Hepatocyte (in vitro differentiated cells): ENCODE measurements around the gene ATP6V1D. TPM values are rescaled to one million over a fixed set of nuclear protein-coding genes. Genes with fewer than 3 reads are reported as not detected.

ENCODE experiments used
- DNase-seq: peaks from one replicate; pipeline ENCODE4 v3.0.0-alpha.2; 2016; ENCODE audit warnings: low spot score
- H2AFZ ChIP-seq: fragments of 200-600 bp; sonication (generic); 2 replicates; pipeline ENCODE4 v1.6.0; 2016; ENCODE audit warnings: antibody characterized with exemption, mild to moderate bottlenecking
- H3K27ac ChIP-seq: fragments of 200-600 bp; sonication (generic); 2 replicates; pipeline ENCODE4 v1.5.1; 2016; ENCODE audit warnings: mild to moderate bottlenecking
- H3K27me3 ChIP-seq: fragments of 200-600 bp; sonication (generic); 2 replicates; pipeline ENCODE4 v1.6.1; 2016
- H3K36me3 ChIP-seq: fragments of 200-600 bp; sonication (generic); replicated peaks from 2 replicates; pipeline ENCODE4 v1.5.1; 2016; ENCODE audit warnings: low read depth; ENCODE audit not compliant: insufficient read depth
- H3K4me1 ChIP-seq: fragments of 200-600 bp; sonication (generic); 2 replicates; pipeline ENCODE4 v1.5.1; 2016; ENCODE audit warnings: mild to moderate bottlenecking, moderate library complexity; ENCODE audit not compliant: insufficient read depth
- H3K4me2 ChIP-seq: fragments of 200-600 bp; sonication (generic); 2 replicates; pipeline ENCODE4 v1.6.0; 2016
- H3K4me3 ChIP-seq: fragments of 200-600 bp; sonication (generic); 2 replicates; pipeline ENCODE4 v1.5.1; 2016; ENCODE audit warnings: mild to moderate bottlenecking
- H3K79me2 ChIP-seq: fragments of 200-600 bp; sonication (generic); 2 replicates; pipeline ENCODE4 v1.6.0; 2017; ENCODE audit warnings: mild to moderate bottlenecking
- H3K9me2 ChIP-seq: fragments of 200-600 bp; sonication (generic); replicated peaks from 2 replicates; pipeline ENCODE4 v1.6.0; 2017; ENCODE audit warnings: mild to moderate bottlenecking; ENCODE audit not compliant: insufficient read depth
- H3K9me3 ChIP-seq: fragments of 200-600 bp; sonication (generic); 2 replicates; pipeline ENCODE4 v1.5.1; 2016; ENCODE audit warnings: low read depth, mild to moderate bottlenecking
- H4K20me1 ChIP-seq: fragments of 200-600 bp; sonication (generic); 2 replicates; pipeline ENCODE4 v1.6.0; 2016; ENCODE audit warnings: mild to moderate bottlenecking; ENCODE audit not compliant: insufficient read depth, poor library complexity, severe bottlenecking
- CTCF ChIP-seq: fragments of 200-600 bp; sonication (generic); IDR thresholded peaks from 2 replicates; pipeline ENCODE4 v1.5.1; 2016; ENCODE audit warnings: antibody characterized with exemption, mild to moderate bottlenecking; ENCODE audit not compliant: poor library complexity
- EZH2 ChIP-seq: fragments of 200-600 bp; sonication (generic); IDR thresholded peaks from 2 replicates; pipeline ENCODE4 v1.6.1; 2016; ENCODE audit warnings: antibody characterized with exemption, mild to moderate bottlenecking, borderline replicate concordance
- EZH2phosphoT487 ChIP-seq: fragments of 200-600 bp; sonication (generic); IDR thresholded peaks from one replicate; pipeline ENCODE4 v1.6.1; 2018; ENCODE audit warnings: antibody characterized with exemption, mild to moderate bottlenecking, low read depth, moderate library complexity; ENCODE audit not compliant: unreplicated experiment, severe bottlenecking
- WGBS: methylation state at CpG from one replicate; pipeline ENCODE4 v1.1.6; 2016; ENCODE audit warnings: low lambda C conversion rate; ENCODE audit errors: missing lambda C conversion rate; 5-methylcytosine and 5-hydroxymethylcytosine counted together
- polyA plus RNA-seq: library from polyadenylated mRNA; unstranded; fragments of >200 nt; fragmentation: Nextera tagmentation; extraction: Ambion mirVana; gene quantifications from 2 replicates; pipeline ENCODE4 v1.2.1, GENCODE V29; 2016
- total RNA-seq: library from RNA; depleted of rRNA; stranded (reverse); fragments of >200 nt; gene quantifications from 2 replicates; pipeline ENCODE4 v1.2.3, GENCODE V29; 2014

ATP6V1D gene
- total and polyA plus RNA-seq, 2 experiments from 2014 or later = 86.7 to 145 TPM

GRCh38 chr14:67395086-67395875 is 35.7 kb upstream of the ATP6V1D start:
- Histone ChIP-seq H4K20me1 (no peaks in the 10 kb centered on the region), H3K4me3 (no peak overlapping the region), H3K36me3 (no peaks in the 10 kb centered on the region), H3K27me3 (no peaks in the 10 kb centered on the region), H2AFZ (no peak overlapping the region), H3K27ac (no peak overlapping the region), H3K4me1 (no peaks in the 10 kb centered on the region), H3K9me2 (no peaks in the 10 kb centered on the region), H3K79me2 (no peaks in the 10 kb centered on the region), H3K9me3 (no peaks in the 10 kb centered on the region), H3K4me2 (no peak overlapping the region)
- DNase-seq = no peak
- WGBS = 82% methylated on average over 16 of the region's 16 CpGs
- no peak for TF ChIP-seq EZH2
- no peak for TF ChIP-seq EZH2phosphoT487
- TF ChIP-seq CTCF = no peak

DNA sequence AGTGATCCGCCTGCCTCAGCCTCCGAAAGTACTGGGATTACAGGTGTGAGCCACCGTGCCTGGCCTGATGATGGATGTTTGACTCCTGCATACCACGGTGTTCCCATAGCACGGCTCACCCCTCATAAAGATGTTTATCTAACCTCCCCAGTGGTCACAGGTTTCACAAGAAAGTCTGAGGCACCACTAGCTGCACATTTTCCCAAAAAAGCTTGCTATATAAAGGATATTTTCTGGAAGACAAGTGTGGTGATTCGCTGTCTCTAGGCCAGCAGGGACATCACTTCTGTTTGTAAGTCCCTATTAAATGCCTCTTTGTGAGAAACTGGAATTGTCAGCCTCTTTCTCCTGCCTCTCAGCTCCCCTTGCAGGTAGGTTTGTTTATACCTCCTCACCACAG is 34.1 kb upstream of the ATP6V1D start:
- H3K4me2 ChIP-seq = no peak overlapping the region
- WGBS = 46% methylated on average over 6 of the region's 6 CpGs
- H3K79me2 ChIP-seq = no peaks in the 10 kb centered on the region
- H2AFZ ChIP-seq = no peak overlapping the region
- H3K27ac ChIP-seq = no peak overlapping the region
- H3K9me3 ChIP-seq = no peaks in the 10 kb centered on the region
- no peaks in the 10 kb centered on the region for H4K20me1 ChIP-seq
- no peaks in the 10 kb centered on the region for H3K4me1 ChIP-seq
- TF ChIP-seq EZH2 (no peak), CTCF (no peak), EZH2phosphoT487 (no peak)
- H3K4me3 ChIP-seq = no peak overlapping the region
- H3K27me3 ChIP-seq = no peaks in the 10 kb centered on the region
- no peaks in the 10 kb centered on the region for H3K9me2 ChIP-seq
- DNase-seq = no peak
- H3K36me3 ChIP-seq = no peaks in the 10 kb centered on the region

GRCh38 chr14:67392800-67393199 is 33.2 kb upstream of the ATP6V1D start:
- no peak for DNase-seq
- H3K9me3 ChIP-seq = no peaks in the 10 kb centered on the region
- H3K27ac ChIP-seq = no peak overlapping the region
- H3K79me2 ChIP-seq = no peaks in the 10 kb centered on the region
- H3K4me3 ChIP-seq = no peak overlapping the region
- H3K4me1 ChIP-seq = no peaks in the 10 kb centered on the region
- H4K20me1 ChIP-seq = no peaks in the 10 kb centered on the region
- H3K9me2 ChIP-seq = no peaks in the 10 kb centered on the region
- H2AFZ ChIP-seq = no peak overlapping the region
- no peaks in the 10 kb centered on the region for H3K36me3 ChIP-seq
- WGBS = 98% methylated on average over 9 of the region's 9 CpGs
- H3K27me3 ChIP-seq = no peaks in the 10 kb centered on the region
- TF ChIP-seq EZH2 = no peak
- TF ChIP-seq EZH2phosphoT487 = no peak
- TF ChIP-seq CTCF = no peak
- no peak overlapping the region for H3K4me2 ChIP-seq
